HT1080 (cell line): ENCODE data around the gene NELL1. TPM values are rescaled to one million over a fixed set of nuclear protein-coding genes. Genes with fewer than 3 reads are reported as not detected.

Experiments
- DNase-seq: peaks from one replicate; pipeline ENCODE4 v3.0.0-alpha.2; 2015; ENCODE audit warnings: low read depth
- total RNA-seq: library from RNA; depleted of rRNA; stranded (reverse); fragments of >200 nt; shearing (Covaris generic); gene quantifications from 2 replicates; pipeline ENCODE4 v1.2.3, GENCODE V29; 2014

The NELL1 gene
- total RNA-seq, 1 experiment from 2014 or later: not detected

- DNase-seq: no peak
These were observed 637.5 kb downstream of the NELL1 start for GRCh38 chr11:21306739-21307358.

GRCh38 chr11:21307874-21308273 is 638.5 kb downstream of the NELL1 start:
- DNase-seq: no peak

GRCh38 chr11:21316591-21316990 is 647.2 kb downstream of the NELL1 start:
- no peak for DNase-seq

GRCh38 chr11:21321072-21321471 is 651.7 kb downstream of the NELL1 start:
- DNase-seq: no peak

- DNase-seq: no peak
These were observed 652.1 kb downstream of the NELL1 start for GRCh38 chr11:21321530-21321929.

GRCh38 chr11:21323617-21324016 is 654.2 kb downstream of the NELL1 start:
- DNase-seq: no peak

- DNase-seq: no peak
These were observed 673.8 kb downstream of the NELL1 start for GRCh38 chr11:21343204-21343603.

GRCh38 chr11:21346361-21346760 is 677.0 kb downstream of the NELL1 start:
- DNase-seq: no peak

GRCh38 chr11:21350613-21351012 is 681.2 kb downstream of the NELL1 start:
- no peak for DNase-seq

GRCh38 chr11:21353425-21353824 is 684.0 kb downstream of the NELL1 start:
- DNase-seq: no peak

GRCh38 chr11:21364866-21365624 is 695.7 kb downstream of the NELL1 start:
- DNase-seq: no peak

GRCh38 chr11:21369947-21370346 is 700.6 kb downstream of the NELL1 start:
- no peak for DNase-seq

- DNase-seq: no peak
These were observed 701.7 kb downstream of the NELL1 start for GRCh38 chr11:21371044-21371443.

- DNase-seq: no peak
These were observed 703.3 kb downstream of the NELL1 start for GRCh38 chr11:21372672-21373071.

- peak; percentile 2 for DNase-seq
These were observed 705.0 kb downstream of the NELL1 start for GRCh38 chr11:21374376-21374775.

- no peak for DNase-seq
These were observed 716.5 kb downstream of the NELL1 start for GRCh38 chr11:21385669-21386440.

GRCh38 chr11:21390430-21390829 is 721.0 kb downstream of the NELL1 start:
- DNase-seq: no peak

GRCh38 chr11:21396342-21397008 is 727.1 kb downstream of the NELL1 start:
- DNase-seq: no peak

- no peak for DNase-seq
These were observed 728.8 kb downstream of the NELL1 start for GRCh38 chr11:21398195-21398594.

GRCh38 chr11:21401496-21401895 is 732.1 kb downstream of the NELL1 start:
- no peak for DNase-seq

- no peak for DNase-seq
These were observed 732.9 kb downstream of the NELL1 start for GRCh38 chr11:21402274-21402673.

GRCh38 chr11:21403069-21403468 is 733.7 kb downstream of the NELL1 start:
- no peak for DNase-seq
